HG03108 (cell line): ENCODE results near the gene BANF1.
"Not testable (repeated sequence)": the region's sequence is repeated elsewhere in the genome, so short reads cannot be mapped to it uniquely, and the experiment has no call there.

ENCODE experiments used
- ATAC-seq: cut with Tn5 transposase; IDR thresholded peaks from one replicate; pipeline ENCODE4 v1.9.1; 2021; ENCODE audit warnings: moderate library complexity; ENCODE audit not compliant: unreplicated experiment

The BANF1 gene

GRCh38 chr11:66008468-66009101 is 6.3 kb downstream of the BANF1 start:
- no peak for ATAC-seq

DNA sequence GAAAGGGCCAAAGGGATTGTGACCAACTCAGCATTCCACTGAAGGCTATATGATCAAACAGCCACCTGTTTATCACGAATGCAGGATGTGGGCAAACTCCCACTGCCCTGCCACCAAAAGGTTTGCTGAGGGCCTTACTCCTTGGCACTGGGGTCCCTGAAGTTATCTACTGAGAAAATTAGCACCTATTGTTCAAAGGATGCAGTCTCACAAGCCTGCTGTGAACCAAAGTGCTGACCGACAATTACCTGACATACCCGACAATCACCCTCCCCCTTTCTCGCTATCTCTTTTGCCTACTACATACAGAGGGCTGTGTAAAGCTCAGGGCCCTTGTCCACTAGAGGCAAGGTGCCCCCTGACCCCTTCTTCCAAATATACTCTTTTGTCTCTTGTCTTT is 7.7 kb downstream of the BANF1 start:
- ATAC-seq: not testable (repeated sequence)

DNA sequence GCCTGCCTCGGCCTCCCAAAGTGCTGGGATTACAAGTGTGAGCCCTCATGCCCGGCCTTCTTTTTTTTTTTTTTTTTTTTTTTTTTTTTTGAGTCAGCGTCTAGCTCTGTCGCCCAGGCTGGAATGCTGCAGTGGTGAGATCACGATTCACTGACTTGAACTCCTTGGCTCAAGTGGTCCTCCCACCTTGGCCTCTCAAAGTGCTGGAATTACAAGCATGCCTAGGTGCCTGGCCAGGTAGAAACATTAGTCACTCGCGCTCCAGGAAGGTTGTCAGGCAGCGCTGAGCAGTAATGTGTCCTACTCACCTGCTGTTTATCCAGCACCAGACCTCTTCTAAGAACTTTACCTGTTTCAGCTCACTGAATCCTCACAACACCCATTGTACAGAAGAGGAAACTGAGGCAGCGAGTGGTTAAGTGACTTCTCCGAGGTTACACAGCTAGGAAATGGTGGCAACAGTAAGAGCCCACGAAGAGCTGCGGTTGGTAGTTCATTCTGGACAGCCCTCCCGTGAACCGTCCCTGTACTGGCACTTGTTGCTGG is 9.0 kb downstream of the BANF1 start:
- ATAC-seq: no peak

DNA sequence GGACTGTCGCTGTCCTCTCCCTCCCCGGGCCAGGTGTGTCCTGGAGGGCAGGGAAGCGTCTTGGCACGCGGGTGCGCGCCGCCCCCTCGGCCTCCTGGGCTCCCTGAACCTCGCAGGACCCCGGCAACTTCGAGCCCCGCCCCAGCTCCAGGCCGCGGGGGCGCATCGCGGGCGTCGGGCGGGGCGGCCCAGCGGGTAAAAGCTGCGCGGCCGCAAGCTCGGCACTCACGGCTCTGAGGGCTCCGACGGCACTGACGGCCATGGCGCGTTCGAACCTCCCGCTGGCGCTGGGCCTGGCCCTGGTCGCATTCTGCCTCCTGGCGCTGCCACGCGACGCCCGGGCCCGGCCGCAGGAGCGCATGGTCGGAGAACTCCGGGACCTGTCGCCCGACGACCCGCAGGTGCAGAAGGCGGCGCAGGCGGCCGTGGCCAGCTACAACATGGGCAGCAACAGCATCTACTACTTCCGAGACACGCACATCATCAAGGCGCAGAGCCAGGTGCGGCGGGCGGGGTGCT is 9.5 kb downstream of the BANF1 start, which contains the start of gene CST6:
TSS of gene CST6 (plus strand) at position 224 of the 519 bp plus-strand sequence. CDS start at position 261, 37 bp downstream.
- no peak for ATAC-seq

DNA sequence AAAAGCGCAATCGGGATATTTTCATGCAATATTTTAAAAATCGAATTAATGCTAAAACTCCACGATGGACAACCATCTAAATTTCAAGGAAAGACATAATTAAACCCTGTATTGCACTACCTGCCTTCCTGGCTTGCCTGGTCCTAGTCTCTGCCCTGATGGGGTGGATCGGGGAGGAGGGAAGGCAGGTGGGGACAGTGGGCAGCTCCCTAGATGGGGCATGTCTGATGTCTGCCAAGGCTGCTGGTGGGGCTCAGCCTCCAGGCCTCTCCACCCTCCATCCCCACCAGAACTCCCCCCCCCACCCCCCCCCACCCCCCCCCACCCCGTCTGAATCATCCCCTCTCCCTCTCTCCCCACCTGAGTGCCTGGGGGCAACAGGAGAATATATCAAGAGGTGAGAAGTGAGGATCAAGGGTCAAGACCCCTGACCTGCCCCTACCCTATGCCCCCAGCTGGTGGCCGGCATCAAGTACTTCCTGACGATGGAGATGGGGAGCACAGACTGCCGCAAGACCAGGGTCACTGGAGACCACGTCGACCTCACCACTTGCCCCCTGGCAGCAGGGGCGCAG is 10.2 kb downstream of the BANF1 start:
- no peak for ATAC-seq

DNA sequence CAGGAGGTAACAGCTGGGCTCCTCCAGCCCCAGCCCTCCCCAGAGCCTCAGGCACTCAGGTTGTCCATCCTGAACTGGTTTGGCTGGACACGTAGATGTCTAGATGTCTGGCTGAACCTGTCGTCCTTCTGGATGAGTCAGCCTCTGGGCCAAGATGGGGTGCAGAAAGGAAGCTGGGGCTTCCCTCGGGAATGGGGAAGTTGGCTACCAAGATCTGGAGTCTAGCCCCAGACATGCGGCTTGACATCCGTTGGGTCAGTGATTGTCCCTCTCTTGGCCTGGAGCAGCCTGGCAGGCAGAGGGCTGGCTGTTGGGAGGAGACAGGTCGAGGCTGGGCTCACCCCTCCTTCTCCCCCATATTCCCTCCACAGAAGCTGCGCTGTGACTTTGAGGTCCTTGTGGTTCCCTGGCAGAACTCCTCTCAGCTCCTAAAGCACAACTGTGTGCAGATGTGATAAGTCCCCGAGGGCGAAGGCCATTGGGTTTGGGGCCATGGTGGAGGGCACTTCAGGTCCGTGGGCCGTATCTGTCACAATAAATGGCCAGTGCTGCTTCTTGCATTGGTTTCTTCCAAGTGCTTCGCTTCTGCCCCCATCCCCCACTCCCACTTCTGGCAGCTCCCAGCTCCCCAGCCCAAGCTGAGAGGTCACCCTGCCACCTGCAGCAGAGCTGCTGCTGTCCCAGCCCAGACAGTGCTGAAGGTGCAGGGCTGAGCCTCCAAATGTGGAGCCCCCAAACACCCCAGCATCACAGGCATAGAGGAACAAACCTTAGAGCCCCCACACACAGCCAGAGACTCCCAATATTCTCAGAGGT is 10.9 kb downstream of the BANF1 start:
- no peak for ATAC-seq

DNA sequence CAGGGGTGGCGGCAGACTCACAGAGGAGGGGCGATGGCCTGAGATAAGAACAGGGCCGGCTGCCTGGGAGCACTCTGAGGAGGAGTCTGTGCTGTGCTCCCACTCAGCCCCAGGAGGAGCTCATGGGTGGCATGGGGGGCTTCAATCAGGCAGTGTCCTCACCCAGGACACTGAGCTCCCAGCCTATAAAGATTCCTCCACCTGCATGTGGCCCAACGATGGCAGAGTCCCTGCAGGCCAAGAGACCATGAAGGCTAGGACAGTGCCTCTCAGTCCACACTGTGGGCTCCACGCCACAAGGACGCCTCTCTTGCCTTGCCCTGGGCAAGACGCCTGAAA is 11.4 kb downstream of the BANF1 start:
- no peak for ATAC-seq

DNA sequence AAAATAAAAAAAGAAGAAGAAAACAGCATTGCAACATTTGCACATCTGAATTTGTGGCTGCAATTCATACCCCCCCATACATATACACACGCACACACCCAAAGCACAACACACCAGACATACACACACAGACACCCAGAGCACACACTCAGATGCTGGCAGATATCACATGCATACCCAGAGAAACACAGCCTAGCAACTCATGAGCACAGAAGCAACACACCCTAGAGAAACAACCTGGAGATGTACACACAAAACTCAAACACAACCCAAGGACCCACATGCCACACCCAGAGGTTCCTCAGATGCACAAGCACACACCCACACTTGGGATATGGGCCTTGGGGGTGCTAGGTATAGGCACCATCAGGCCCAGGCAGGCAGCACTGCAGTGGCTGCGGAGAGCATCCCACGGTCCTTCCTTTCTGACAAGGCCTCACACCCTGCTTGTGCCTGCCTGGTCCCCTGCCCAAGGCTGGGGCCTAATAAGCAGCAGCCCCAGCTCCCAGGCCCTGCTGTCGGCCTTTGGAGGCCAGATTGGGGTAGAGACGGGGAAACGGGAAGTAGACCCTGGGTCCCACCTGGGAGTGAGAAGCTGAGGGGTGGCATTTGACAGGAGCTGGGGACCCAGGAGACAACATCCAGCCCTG is 12.6 kb downstream of the BANF1 start:
- ATAC-seq: no peak

GRCh38 chr11:66015454-66015881 is 13.2 kb downstream of the BANF1 start:
- ATAC-seq: no peak

DNA sequence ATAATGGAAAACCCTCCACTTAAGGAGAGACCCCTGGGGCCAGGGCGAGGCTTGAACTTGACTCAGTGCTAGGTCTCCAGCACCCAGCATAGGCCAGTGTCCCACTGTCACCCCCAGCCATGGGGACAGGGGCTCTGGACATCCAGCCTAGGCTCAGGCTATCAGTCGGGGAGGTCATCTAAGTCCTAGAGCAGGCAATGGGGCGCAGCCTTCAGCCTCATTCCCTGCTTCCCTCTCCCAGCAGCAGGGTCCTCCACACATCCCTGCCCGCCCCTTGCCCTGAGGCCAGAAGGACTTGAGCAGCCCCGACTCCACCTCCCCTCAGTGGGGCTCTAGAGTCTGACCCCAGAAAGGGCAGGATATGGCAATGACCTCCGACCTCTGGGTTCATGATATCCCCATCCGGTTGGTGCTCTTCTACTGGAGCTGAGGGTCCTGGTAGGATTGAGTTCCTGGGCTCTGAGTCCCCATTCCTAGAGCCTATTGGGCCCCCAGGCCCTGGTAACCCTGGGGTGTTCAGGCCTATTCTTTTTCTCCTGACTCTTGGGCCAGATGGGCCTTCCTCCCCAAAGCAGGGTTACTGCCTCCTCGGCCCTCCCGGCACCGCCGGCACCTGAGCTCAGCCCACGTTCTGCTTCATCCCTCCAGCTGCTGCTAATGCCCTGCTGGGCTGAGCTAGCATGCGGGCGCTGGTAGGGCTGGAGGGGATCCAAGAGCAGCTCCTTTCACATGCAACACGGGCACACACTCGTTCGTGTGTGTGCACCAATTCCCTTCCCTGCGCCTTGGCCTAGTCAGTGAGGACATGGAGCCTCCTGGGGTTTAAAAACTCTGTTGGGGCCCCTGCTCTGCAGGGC is 13.9 kb downstream of the BANF1 start:
- no peak for ATAC-seq

- no peak for ATAC-seq
These were observed 14.5 kb downstream of the BANF1 start for GRCh38 chr11:66016793-66017177.

DNA sequence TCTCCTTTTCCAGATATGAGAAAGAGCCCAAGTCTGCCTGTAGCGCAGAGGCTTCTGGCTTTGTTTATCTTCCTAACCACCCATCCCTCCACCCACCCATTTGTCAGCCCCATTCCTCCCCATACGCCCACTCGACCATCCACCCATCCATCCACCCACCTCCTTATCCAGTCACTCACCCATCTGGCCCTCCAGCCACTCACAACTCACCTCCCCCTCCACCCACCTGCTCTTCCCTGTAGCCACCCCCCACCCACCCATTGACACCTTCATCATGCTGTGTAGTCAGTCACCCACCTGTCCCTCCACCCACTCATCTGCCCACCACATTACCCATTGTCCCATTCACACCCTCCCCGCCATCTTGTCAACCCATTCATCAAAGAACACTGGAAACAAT is 15.0 kb downstream of the BANF1 start:
- no peak for ATAC-seq

DNA sequence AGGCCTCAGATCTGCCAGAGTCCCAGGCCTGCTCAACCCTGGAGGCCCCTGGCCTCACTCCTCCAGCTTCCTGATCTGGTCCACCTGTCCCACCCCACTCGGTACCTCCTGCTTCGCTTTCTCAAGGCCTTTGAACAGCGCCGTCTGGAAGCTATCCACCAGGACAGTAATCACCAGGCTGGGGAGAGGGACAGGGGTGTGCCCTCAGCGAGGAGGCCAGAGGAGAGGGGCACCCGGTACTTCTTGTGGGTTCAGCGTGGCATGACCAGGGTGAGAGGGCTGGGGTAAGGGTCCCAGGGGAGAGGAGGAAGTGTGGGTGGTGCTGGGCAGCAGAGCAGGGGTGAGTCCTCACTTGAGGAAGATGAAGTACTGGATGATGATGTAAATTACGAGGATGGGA is 17.9 kb downstream of the BANF1 start:
- ATAC-seq: no peak

GRCh38 chr11:66020618-66021357 is 18.5 kb downstream of the BANF1 start:
- no peak for ATAC-seq

DNA sequence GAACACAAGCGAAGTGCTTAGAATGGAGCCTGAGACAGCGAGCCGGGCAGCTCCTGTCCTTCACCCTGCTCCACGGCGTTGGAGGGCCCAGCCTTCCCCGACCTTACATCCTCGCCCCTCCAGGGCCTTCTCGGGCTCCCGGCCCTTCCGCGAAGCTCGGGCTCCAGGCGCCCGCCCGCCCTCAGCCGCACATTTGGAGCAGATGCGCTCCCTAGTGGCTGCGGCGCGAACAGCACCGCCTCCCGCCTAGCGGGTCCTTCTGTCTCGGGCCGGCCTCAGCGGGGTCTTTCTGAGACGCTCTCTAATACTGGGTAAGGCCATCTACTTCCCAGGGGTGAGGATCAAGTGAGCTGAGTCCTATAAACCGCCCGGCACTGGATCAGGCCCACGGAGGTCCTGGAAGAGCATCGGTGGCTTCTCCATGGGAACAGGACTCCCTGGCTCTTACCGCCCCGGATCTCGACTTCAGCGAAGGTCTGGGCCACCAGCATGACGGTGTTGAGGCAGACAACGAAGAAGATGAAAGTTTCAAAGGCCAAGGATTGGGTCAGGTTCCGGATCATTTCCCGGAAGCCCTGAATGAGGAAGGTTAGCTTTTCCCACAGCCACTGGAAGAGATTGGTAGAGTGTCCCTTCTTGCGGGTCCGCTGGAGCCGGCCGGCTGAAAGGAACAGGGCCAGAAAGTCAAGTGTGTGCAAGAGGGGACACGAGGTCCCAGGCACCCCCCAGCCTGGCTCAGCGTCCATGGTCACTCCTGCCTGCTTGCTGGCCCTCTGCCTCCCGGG is 20.3 kb downstream of the BANF1 start:
- no peak for ATAC-seq

DNA sequence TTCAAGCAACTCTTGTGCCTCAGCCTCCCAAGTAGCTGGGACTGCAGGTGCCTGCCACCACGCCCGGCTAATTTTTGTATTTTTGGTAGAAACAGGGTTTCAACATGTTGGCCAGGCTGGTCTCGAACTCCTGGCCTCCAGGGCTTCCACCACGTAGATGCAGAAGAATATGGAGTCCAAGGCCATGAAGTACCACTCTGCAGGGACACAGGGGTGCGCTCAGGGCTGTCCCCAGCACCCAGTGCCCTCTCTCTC is 20.8 kb downstream of the BANF1 start:
- ATAC-seq: not testable (repeated sequence)

DNA sequence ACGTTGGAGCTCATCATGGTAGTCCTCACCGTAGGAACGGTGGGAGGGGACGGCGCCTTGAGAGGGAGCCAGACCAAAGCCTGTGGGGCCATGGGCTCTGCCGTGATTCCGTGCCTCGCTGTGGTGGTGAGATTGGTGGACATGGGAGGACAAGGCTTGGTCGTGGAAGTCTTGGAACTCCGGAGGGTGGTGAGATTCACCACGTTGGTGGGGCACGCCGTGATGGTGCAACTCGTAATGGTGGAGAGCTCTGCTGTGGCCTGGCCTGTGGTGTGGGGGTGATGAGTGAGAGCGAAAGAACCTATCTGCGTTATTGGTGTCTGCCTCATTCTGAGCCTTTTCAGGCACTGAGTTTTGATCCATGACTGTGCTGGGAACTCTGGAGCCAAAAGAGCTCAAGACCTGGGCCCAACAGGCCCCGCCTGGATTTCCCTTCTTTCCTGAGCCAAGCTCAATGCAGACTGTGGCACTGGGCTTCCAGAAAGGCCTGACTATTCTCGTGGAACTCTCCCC is 23.8 kb downstream of the BANF1 start, which contains the start of gene CATSPER1:
TSS of gene CATSPER1 (minus strand) at position 463 of the 513 bp plus-strand sequence. CDS start at position 363, 100 bp downstream.
- no peak for ATAC-seq

DNA sequence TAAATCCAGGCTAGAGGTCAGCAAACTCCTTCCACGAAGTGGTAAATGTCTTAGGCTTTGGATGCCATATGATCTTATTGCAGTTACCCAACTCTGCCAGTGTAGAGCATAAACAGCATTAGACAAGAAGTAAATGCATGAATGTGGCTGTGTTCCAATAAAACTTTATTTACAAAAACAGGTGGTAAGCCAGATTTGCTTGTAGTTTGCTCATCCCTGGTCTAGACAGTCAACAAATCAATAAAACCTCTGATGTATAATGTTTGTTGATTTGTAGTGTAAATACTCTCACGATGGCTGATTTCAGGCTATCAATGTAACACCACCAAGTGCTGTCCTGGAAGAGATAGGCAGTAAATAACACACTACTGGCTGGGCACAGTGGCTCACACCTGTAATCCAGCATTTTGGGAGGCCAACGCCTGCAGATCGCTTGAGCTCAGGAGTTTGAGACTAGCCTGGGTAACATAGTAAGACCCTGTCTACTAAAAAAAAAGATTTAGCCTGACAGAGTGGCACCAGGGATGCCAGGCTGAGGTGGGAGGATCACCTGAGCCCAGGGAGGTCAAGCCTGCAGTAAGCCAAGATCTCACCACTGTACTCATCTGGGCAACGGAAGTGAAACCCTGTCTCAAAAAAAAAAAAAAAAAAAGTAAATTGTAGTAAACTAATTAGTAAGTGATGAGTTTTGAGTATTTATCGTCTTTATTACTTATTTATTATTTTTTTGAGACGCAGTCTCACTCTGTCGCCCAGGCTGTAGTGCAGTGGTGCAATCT is 30.8 kb downstream of the BANF1 start:
- no peak for ATAC-seq
